WERI-Rb-1 (cell line): Measurements from ENCODE around the gene BFSP2.

Source experiments
- DNase-seq: peaks from one replicate; pipeline ENCODE4 v3.0.0-alpha.2; 2020
- H3K27ac ChIP-seq: fragments of 250-450 bp; sonication (Bioruptor Pico); 2 replicates; pipeline ENCODE4 v1.5.1; 2020; ENCODE audit warnings: mild to moderate bottlenecking, moderate library complexity
- H3K27me3 ChIP-seq: fragments of 250-450 bp; sonication (Bioruptor Pico); 2 replicates; pipeline ENCODE4 v1.5.1; 2021; ENCODE audit warnings: mild to moderate bottlenecking, low read depth, moderate library complexity; ENCODE audit not compliant: insufficient read depth, severe bottlenecking
- H3K36me3 ChIP-seq: fragments of 250-450 bp; sonication (Bioruptor Pico); 2 replicates; pipeline ENCODE4 v1.5.1; 2020; ENCODE audit warnings: mild to moderate bottlenecking, moderate library complexity
- H3K4me3 ChIP-seq: 2 replicates; pipeline ENCODE4 v1.5.1; 2011; ENCODE audit warnings: low read depth, mild to moderate bottlenecking, control low read depth, low read length
- H3K9me3 ChIP-seq: fragments of 250-450 bp; sonication (Bioruptor Pico); 2 replicates; pipeline ENCODE4 v1.5.1; 2021; ENCODE audit warnings: mild to moderate bottlenecking, moderate library complexity; ENCODE audit not compliant: severe bottlenecking
- CTCF ChIP-seq: IDR thresholded peaks from 2 replicates; pipeline ENCODE4 v1.5.1; 2011; ENCODE audit warnings: low read depth, mild to moderate bottlenecking, control low read depth, inconsistent platforms, low read length

Gene BFSP2

GRCh38 chr3:133379926-133380325, 19.9 kb upstream of the BFSP2 start:
- Histone ChIP-seq H3K4me3 (no peak overlapping the region), H3K27me3 (no peaks in the 10 kb centered on the region), H3K9me3 (no peaks in the 10 kb centered on the region), H3K36me3 (no peaks in the 10 kb centered on the region), H3K27ac (no peak overlapping the region)
- no peak for TF ChIP-seq CTCF
- no peak for DNase-seq

- H3K27ac ChIP-seq = no peak overlapping the region
- H3K4me3 ChIP-seq = no peak overlapping the region
- no peak for DNase-seq
- no peaks in the 10 kb centered on the region for H3K36me3 ChIP-seq
- H3K9me3 ChIP-seq = no peaks in the 10 kb centered on the region
- TF ChIP-seq CTCF = no peak
- no peaks in the 10 kb centered on the region for H3K27me3 ChIP-seq
These were observed 19.2 kb upstream of the BFSP2 start for GRCh38 chr3:133380481-133381225.

- TF ChIP-seq CTCF = no peak
- no peak for DNase-seq
- no peaks in the 10 kb centered on the region for H3K27me3 ChIP-seq
- no peak overlapping the region for H3K27ac ChIP-seq
- H3K9me3 ChIP-seq = no peaks in the 10 kb centered on the region
- no peak overlapping the region for H3K4me3 ChIP-seq
- no peaks in the 10 kb centered on the region for H3K36me3 ChIP-seq
These were observed 18.3 kb upstream of the BFSP2 start for GRCh38 chr3:133381346-133382109.

- Histone ChIP-seq H3K4me3 (no peak overlapping the region), H3K9me3 (no peaks in the 10 kb centered on the region), H3K36me3 (no peaks in the 10 kb centered on the region), H3K27me3 (no peaks in the 10 kb centered on the region), H3K27ac (no peak overlapping the region)
- TF ChIP-seq CTCF = no peak
- no peak for DNase-seq
These were observed 16.7 kb upstream of the BFSP2 start for GRCh38 chr3:133383175-133383574.

GRCh38 chr3:133383741-133384140, 16.1 kb upstream of the BFSP2 start:
- no peaks in the 10 kb centered on the region for H3K27me3 ChIP-seq
- no peak for DNase-seq
- no peaks in the 10 kb centered on the region for H3K9me3 ChIP-seq
- H3K36me3 ChIP-seq = no peaks in the 10 kb centered on the region
- H3K4me3 ChIP-seq = no peak overlapping the region
- no peak overlapping the region for H3K27ac ChIP-seq
- no peak for TF ChIP-seq CTCF
